Endodermal cell (in vitro differentiated cells): ENCODE measurements around the gene CHDH. TPM values are rescaled to one million over a fixed set of nuclear protein-coding genes. Genes with fewer than 3 reads are reported as not detected.

ENCODE experiments used
- DNase-seq: peaks from one replicate; pipeline ENCODE4 v3.0.0-alpha.2; 2017
- H3K27ac ChIP-seq: 2 replicates; pipeline ENCODE4 v1.5.1; 2013; ENCODE audit warnings: mild to moderate bottlenecking, low read depth, low read length, moderate library complexity
- H3K27me3 ChIP-seq: 2 replicates; pipeline ENCODE4 v1.6.1; 2013; ENCODE audit warnings: mild to moderate bottlenecking, low read length, moderate library complexity; ENCODE audit not compliant: insufficient read depth, control insufficient read depth, poor library complexity, severe bottlenecking
- H3K36me3 ChIP-seq: 2 replicates; pipeline ENCODE4 v1.7.0; 2013; ENCODE audit warnings: mild to moderate bottlenecking, low read length, moderate library complexity; ENCODE audit not compliant: control insufficient read depth, insufficient read depth
- H3K4me1 ChIP-seq: one replicate; pipeline ENCODE4 v1.7.0; 2013; ENCODE audit warnings: low read length; ENCODE audit not compliant: control insufficient read depth, insufficient read depth
- H3K4me3 ChIP-seq: 2 replicates; pipeline ENCODE4 v1.5.1; 2013; ENCODE audit warnings: mild to moderate bottlenecking, low read length, moderate library complexity
- H3K9ac ChIP-seq: 2 replicates; pipeline ENCODE4 v1.6.1; 2013; ENCODE audit warnings: mild to moderate bottlenecking, low read length, moderate library complexity; ENCODE audit not compliant: poor library complexity, severe bottlenecking; ENCODE audit errors: extremely low read depth
- H3K9me3 ChIP-seq: 2 replicates; pipeline ENCODE4 v1.6.1; 2013; ENCODE audit warnings: mild to moderate bottlenecking, low read length, moderate library complexity; ENCODE audit not compliant: control insufficient read depth
- H3K27ac Mint-ChIP-seq: 2 replicates; pipeline ENCODE4 v1.8.0; 2020; ENCODE audit warnings: mixed read lengths
- H3K27me3 Mint-ChIP-seq: 2 replicates; pipeline ENCODE4 v1.8.0; 2021; ENCODE audit warnings: mild to moderate bottlenecking, mixed read lengths; ENCODE audit not compliant: insufficient read depth
- H3K36me3 Mint-ChIP-seq: 2 replicates; pipeline ENCODE4 v1.8.0; 2020; ENCODE audit warnings: low read depth, mixed read lengths
- H3K4me1 Mint-ChIP-seq: 2 replicates; pipeline ENCODE4 v1.8.0; 2020; ENCODE audit warnings: mixed read lengths
- H3K4me3 Mint-ChIP-seq: 2 replicates; pipeline ENCODE4 v1.8.0; 2020; ENCODE audit warnings: mild to moderate bottlenecking, moderate library complexity, mixed read lengths
- H3K9me3 Mint-ChIP-seq: 2 replicates; pipeline ENCODE4 v1.8.0; 2020; ENCODE audit warnings: mild to moderate bottlenecking, mixed read lengths
- WGBS, 2 experiments: methylation state at CpG; one replicate each; pipeline versions ENCODE4 v1.1.5 to v1.1.7; 2013; ENCODE audit warnings: missing lambda C conversion rate in 2 of 2, mixed read lengths in 1 of 2; ENCODE audit not compliant: insufficient coverage in 1 of 2, insufficient read length in 1 of 2; 5-methylcytosine and 5-hydroxymethylcytosine counted together
- total RNA-seq, 2 donors: library from RNA; stranded (reverse); fragmentation: NEBNext Ultra II Directional in 1 of 2; extraction: Animal tissue kit (Norgen Biotek cat#: 25700) in 1 of 2; gene quantifications; 2 replicates in 1 of 2; 3 replicates in 1 of 2; pipeline ENCODE4 v1.2.1, GENCODE V29; 2021
- TF ChIP-seq, protein P1 (sequence below): fragments of 200-600 bp; sonication (generic); conservative IDR thresholded peaks from 2 replicates; pipeline ENCODE4 v1.5.0; 2021; ENCODE audit warnings: antibody characterized with exemption, mild to moderate bottlenecking

Gene CHDH
- total RNA-seq, 2 donors from 2014 or later = 12.7 to 21.4 TPM

DNA sequence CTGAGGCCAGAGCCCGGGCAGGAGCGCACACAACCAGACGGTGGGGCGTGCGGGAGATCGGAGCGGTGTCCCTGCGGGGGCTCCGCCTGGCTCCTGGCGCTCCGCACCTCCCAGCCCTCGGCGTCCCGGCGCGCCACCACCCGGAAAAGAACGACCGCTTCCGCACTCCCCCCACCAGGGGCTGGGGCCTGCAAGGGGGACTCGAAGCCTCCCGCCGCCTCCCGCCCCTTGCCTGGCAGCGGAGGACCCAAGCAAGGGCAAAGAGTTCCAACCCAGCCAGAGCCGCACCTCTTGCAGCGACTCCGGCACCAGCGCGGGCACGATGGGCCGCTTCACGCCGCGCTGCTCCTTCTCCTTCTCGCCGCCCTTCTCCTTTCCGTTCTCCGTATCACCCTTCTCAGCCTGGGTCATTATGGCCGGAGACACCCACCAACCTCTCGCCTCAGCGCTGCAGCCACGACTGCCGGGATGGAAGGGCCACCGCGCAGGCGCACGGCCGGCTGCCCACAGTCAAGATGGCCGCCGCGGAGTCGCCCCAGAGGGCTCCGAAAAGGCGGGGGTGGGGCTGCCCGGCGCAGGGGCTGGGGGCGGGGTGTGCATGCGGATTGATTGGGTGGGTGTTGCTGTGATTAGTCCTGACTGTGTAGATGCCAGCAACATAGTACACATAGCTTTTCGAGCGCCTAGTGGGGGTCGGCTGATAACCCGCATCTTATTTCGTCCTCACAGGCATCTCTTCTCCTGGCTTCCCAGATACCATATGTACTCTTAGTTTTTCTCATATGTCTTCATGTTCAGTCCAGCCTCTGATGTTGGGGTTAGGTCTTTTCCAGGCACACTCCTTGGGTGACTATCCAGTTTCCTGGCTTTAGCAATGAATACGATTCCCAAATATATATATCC lies 35.7 kb upstream of the CHDH start, which contains the start of gene ACTR8:
Gene ACTR8 (minus strand): TSS at position 462 of the 903 bp plus-strand sequence. CDS start 51 bp downstream, at position 411.
- no peaks in the 10 kb centered on the region for H3K9me3 ChIP-seq
- H3K36me3 Mint-ChIP-seq = peaks cover 40% of the 10 kb centered on the region
- H3K27me3 ChIP-seq = no peaks in the 10 kb centered on the region

DNA sequence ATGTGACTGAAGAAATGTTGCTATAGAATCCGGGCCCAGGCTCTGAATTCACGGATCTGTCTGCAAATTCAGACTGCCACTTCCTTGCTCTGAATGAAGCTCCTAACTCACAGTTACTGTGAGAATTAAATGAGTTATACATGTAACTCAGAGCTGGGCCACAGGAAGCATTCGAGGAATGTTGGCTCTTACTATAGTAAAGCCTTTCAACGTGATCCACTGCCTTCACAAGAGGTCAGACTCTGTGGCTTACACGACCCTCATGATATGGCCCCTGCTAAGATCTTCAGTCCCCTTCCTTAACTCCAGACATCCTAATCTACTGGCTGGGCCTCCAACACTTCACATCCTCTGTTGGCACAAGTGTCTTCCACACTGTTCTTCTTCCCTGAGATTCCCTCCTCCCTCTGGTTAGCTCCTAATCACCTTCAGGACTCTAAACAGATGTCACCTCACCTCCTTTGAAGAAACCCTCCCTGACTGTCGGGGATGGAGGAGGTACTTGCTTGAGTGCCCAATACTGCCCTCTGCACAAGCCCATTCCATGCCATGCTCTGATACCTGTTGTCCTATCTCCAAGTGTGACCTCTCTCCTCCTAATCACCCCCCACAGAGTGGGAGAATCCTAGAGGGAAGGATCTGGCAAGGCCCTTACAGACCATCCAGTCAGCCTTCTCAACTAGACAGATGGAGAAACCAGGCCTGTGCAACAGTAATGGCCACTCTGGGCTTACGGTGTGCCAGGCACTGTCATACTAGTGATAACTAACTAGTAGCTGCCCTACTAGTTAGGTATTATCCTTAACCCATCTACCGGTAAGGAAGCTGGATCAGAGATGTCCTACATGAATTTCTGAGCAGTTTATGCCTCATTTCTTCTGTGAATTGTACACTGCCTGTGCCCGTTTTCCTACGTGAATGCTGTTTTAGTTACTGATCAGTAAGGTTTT lies 34.5 kb upstream of the CHDH start:
- peaks cover 11% of the 10 kb centered on the region for H3K4me1 Mint-ChIP-seq
- TF ChIP-seq, protein P1, sequence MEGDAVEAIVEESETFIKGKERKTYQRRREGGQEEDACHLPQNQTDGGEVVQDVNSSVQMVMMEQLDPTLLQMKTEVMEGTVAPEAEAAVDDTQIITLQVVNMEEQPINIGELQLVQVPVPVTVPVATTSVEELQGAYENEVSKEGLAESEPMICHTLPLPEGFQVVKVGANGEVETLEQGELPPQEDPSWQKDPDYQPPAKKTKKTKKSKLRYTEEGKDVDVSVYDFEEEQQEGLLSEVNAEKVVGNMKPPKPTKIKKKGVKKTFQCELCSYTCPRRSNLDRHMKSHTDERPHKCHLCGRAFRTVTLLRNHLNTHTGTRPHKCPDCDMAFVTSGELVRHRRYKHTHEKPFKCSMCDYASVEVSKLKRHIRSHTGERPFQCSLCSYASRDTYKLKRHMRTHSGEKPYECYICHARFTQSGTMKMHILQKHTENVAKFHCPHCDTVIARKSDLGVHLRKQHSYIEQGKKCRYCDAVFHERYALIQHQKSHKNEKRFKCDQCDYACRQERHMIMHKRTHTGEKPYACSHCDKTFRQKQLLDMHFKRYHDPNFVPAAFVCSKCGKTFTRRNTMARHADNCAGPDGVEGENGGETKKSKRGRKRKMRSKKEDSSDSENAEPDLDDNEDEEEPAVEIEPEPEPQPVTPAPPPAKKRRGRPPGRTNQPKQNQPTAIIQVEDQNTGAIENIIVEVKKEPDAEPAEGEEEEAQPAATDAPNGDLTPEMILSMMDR = no peak
- 76 to 83% methylated on average over 9 to 10 of the region's 10 CpGs for WGBS, 2 experiments
- H3K4me3 Mint-ChIP-seq = peak overlapping the region; percentile 96
- H3K9ac ChIP-seq = peak overlapping the region; percentile 89
- no peaks in the 10 kb centered on the region for H3K9me3 Mint-ChIP-seq
- H3K27ac Mint-ChIP-seq = peak overlapping the region; percentile 98
- no peaks in the 10 kb centered on the region for H3K9me3 ChIP-seq
- H3K27ac ChIP-seq = peak overlapping the region; percentile 80
- H3K36me3 ChIP-seq = peaks cover 62% of the 10 kb centered on the region
- H3K27me3 Mint-ChIP-seq = no peaks in the 10 kb centered on the region
- H3K36me3 Mint-ChIP-seq = peaks cover 47% of the 10 kb centered on the region
- DNase-seq = peak; percentile 66
- H3K27me3 ChIP-seq = no peaks in the 10 kb centered on the region
- peak overlapping the region; percentile 98 for H3K4me3 ChIP-seq
- H3K4me1 ChIP-seq = peaks cover 3% of the 10 kb centered on the region

More for the DNA sequence above, 35.7 kb upstream of the CHDH start, which contains the start of gene ACTR8:
- H3K4me1 Mint-ChIP-seq = peaks cover 11% of the 10 kb centered on the region
- peak within 1 kb of the TSS; percentile 96 for H3K4me3 Mint-ChIP-seq
- DNase-seq = peak; percentile 97
- 2 to 23% methylated on average over 4 to 65 of the region's 65 CpGs for WGBS, 2 experiments
- H3K27ac Mint-ChIP-seq = peak within 1 kb of the TSS; percentile 98
- Histone ChIP-seq H3K4me1 (peaks cover 3% of the 10 kb centered on the region), H3K27ac (peak within 1 kb of the TSS; percentile 80), H3K9ac (peak within 1 kb of the TSS; percentile 89), H3K4me3 (peak within 1 kb of the TSS; percentile 98), H3K36me3 (peaks cover 61% of the 10 kb centered on the region)
- TF ChIP-seq, protein P1 = peak; percentile 55
- H3K9me3 Mint-ChIP-seq = no peaks in the 10 kb centered on the region
- H3K27me3 Mint-ChIP-seq = no peaks in the 10 kb centered on the region
